HepG2 (cell line): ENCODE data around the gene ZNF175. TPM values are rescaled to one million over a fixed set of nuclear protein-coding genes. Genes with fewer than 3 reads are reported as not detected.

Source experiments
- ARID2 ChIP-seq: sonication (generic); formaldehyde crosslinking; IDR thresholded peaks from 2 replicates; pipeline ENCODE4 v1.8.1; 2022; ENCODE audit warnings: mild to moderate bottlenecking, missing genetic modification reagents, borderline replicate concordance
- ARNTL ChIP-seq: sonication (generic); formaldehyde crosslinking; IDR thresholded peaks from 2 replicates; pipeline ENCODE4 v1.4.0; 2020; ENCODE audit warnings: mild to moderate bottlenecking, missing genetic modification reagents
- CBX1 ChIP-seq: IDR thresholded peaks from one replicate; pipeline ENCODE4 v1.6.1; 2016; ENCODE audit warnings: antibody characterized with exemption, low read depth
- CEBPG ChIP-seq: IDR thresholded peaks from 2 replicates; pipeline ENCODE4 v1.6.1; 2016
- CREM ChIP-seq, 2 experiments: sonication (generic) in 1 of 2; formaldehyde crosslinking in 1 of 2; IDR thresholded peaks; 2 replicates each; pipeline versions ENCODE4 v1.4.0 to v1.6.1; 2016 to 2020; ENCODE audit warnings: antibody characterized with exemption in 1 of 2, mild to moderate bottlenecking in 1 of 2, missing genetic modification reagents in 1 of 2
- HDAC2 ChIP-seq: sonication (generic); formaldehyde crosslinking; IDR thresholded peaks from 2 replicates; pipeline ENCODE4 v1.4.0; 2020; ENCODE audit warnings: missing genetic modification reagents
- HOXA3 ChIP-seq: sonication (generic); formaldehyde crosslinking; IDR thresholded peaks from 2 replicates; pipeline ENCODE4 v1.5.0; 2020; ENCODE audit warnings: missing genetic modification reagents
- HOXA9 ChIP-seq: sonication (generic); formaldehyde crosslinking; IDR thresholded peaks from 2 replicates; pipeline ENCODE4 v1.8.1; 2022; ENCODE audit warnings: missing genetic modification reagents, mild to moderate bottlenecking, moderate library complexity, borderline replicate concordance
- IRF1 ChIP-seq: sonication (generic); formaldehyde crosslinking; IDR thresholded peaks from 2 replicates; pipeline ENCODE4 v1.4.0; 2020; ENCODE audit warnings: low read depth, mild to moderate bottlenecking, missing genetic modification reagents
- MAFG ChIP-seq: sonication (generic); formaldehyde crosslinking; IDR thresholded peaks from 2 replicates; pipeline ENCODE4 v1.5.1; 2020; ENCODE audit warnings: mild to moderate bottlenecking, missing genetic modification reagents
- USF2 ChIP-seq, 2 experiments: sonication (generic) in 1 of 2; formaldehyde crosslinking in 1 of 2; IDR thresholded peaks; 2 replicates each; pipeline versions ENCODE4 v1.5.1 to v1.6.1; 2011 to 2020; ENCODE audit warnings: borderline replicate concordance in 1 of 2, low read depth in 1 of 2, low read length in 1 of 2, mild to moderate bottlenecking in 1 of 2, missing genetic modification reagents in 1 of 2, moderate library complexity in 1 of 2
- ZBTB1 ChIP-seq: sonication (generic); formaldehyde crosslinking; IDR thresholded peaks from 2 replicates; pipeline ENCODE4 v1.4.0; 2020; ENCODE audit warnings: missing genetic modification reagents, borderline replicate concordance
- ZBTB43 ChIP-seq: sonication (generic); formaldehyde crosslinking; conservative IDR thresholded peaks from 2 replicates; pipeline ENCODE4 v1.4.0; 2020; ENCODE audit warnings: missing genetic modification reagents
- ZFP36L1 ChIP-seq: sonication (generic); formaldehyde crosslinking; IDR thresholded peaks from 2 replicates; pipeline ENCODE4 v1.8.0; 2022; ENCODE audit warnings: mild to moderate bottlenecking, missing genetic modification reagents, moderate library complexity
- ZKSCAN1 ChIP-seq: fragments of 150-350 bp; IDR thresholded peaks from 2 replicates; pipeline ENCODE4 v1.6.1; 2014; ENCODE audit warnings: low read length
- ZNF124 ChIP-seq: sonication (generic); formaldehyde crosslinking; IDR thresholded peaks from 2 replicates; pipeline ENCODE4 v1.4.0; 2020; ENCODE audit warnings: missing genetic modification reagents
- ZNF18 ChIP-seq: sonication (generic); formaldehyde crosslinking; IDR thresholded peaks from 2 replicates; pipeline ENCODE4 v1.8.0; 2022; ENCODE audit warnings: mild to moderate bottlenecking, missing genetic modification reagents; ENCODE audit not compliant: insufficient replicate concordance
- ZNF20 ChIP-seq: sonication (generic); formaldehyde crosslinking; IDR thresholded peaks from 2 replicates; pipeline ENCODE4 v1.4.0; 2020; ENCODE audit warnings: mild to moderate bottlenecking, moderate library complexity, missing genetic modification reagents
- ZNF253 ChIP-seq: sonication (generic); formaldehyde crosslinking; IDR thresholded peaks from 2 replicates; pipeline ENCODE4 v1.8.0; 2022; ENCODE audit warnings: mild to moderate bottlenecking, missing genetic modification reagents, borderline replicate concordance
- ZNF333 ChIP-seq: sonication (generic); formaldehyde crosslinking; IDR thresholded peaks from 2 replicates; pipeline ENCODE4 v1.4.0; 2020; ENCODE audit warnings: mild to moderate bottlenecking, missing genetic modification reagents, borderline replicate concordance
- ZNF44 ChIP-seq: sonication (generic); formaldehyde crosslinking; IDR thresholded peaks from 2 replicates; pipeline ENCODE4 v1.5.1; 2020; ENCODE audit warnings: mild to moderate bottlenecking, missing genetic modification reagents
- ZNF510 ChIP-seq: sonication (generic); formaldehyde crosslinking; IDR thresholded peaks from 2 replicates; pipeline ENCODE4 v1.4.0; 2020; ENCODE audit warnings: low read depth, mild to moderate bottlenecking, missing genetic modification reagents
- ZNF761 ChIP-seq: sonication (generic); formaldehyde crosslinking; conservative IDR thresholded peaks from 2 replicates; pipeline ENCODE4 v1.4.0; 2020; ENCODE audit warnings: mild to moderate bottlenecking, missing genetic modification reagents
- ZNF883 ChIP-seq: sonication (generic); formaldehyde crosslinking; IDR thresholded peaks from 2 replicates; pipeline ENCODE4 v1.5.1; 2020; ENCODE audit warnings: mild to moderate bottlenecking, missing genetic modification reagents; ENCODE audit errors: not compliant biosample characterization
- polyA plus RNA-seq, 8 experiments: library from polyadenylated mRNA; depleted of rRNA in 3 of 8; stranded (reverse) in 7 of 8; unstranded in 1 of 8; fragments of >200 nt; fragmentation: Illumina TruSeq in 4 of 8; extraction: Trizol in 4 of 8; gene quantifications; 2 replicates each; pipeline versions ENCODE4 v1.2.1 to v1.2.3, GENCODE V29; 2011 to 2016; ENCODE audit warnings: low read depth in 4 of 8, missing spikeins in 1 of 8, mixed read lengths in 1 of 8; ENCODE audit not compliant: insufficient read depth in 1 of 8
- total RNA-seq, 5 experiments: library from RNA; depleted of rRNA; stranded (reverse); fragments of >200 nt; fragmentation: Illumina TruSeq; extraction: Trizol; gene quantifications; 2 replicates each; pipeline ENCODE4 v1.2.3, GENCODE V29; 2016; ENCODE audit warnings: low read depth in 1 of 5

Gene ZNF175
- total and polyA plus RNA-seq, 2 of the 13 experiments (the other 11 are each of a cell fraction or from before 2014, with no cell fraction given), result 1.2 to 1.5 TPM

- TF ChIP-seq ARID2 (no peak), HDAC2 (CRISPR knock-in tag) (peak; percentile 75; the same call in 1 of the 2 replicates), ZNF44 (CRISPR knock-in tag) (no peak), ZNF510 (CRISPR knock-in tag) (no peak), IRF1 (CRISPR knock-in tag) (no peak), HOXA9 (CRISPR knock-in tag) (peak; percentile 38; the same call in 1 of the 2 replicates), ZBTB43 (CRISPR knock-in tag) (peak; percentile 93), CEBPG (CRISPR knock-in tag) (peak; percentile 23; the same call in 1 of the 2 replicates), ZNF20 (no peak), ZBTB1 (CRISPR knock-in tag) (peak; percentile 61; the same call in 1 of the 2 replicates), ZNF883 (CRISPR knock-in tag) (peak; percentile 64), CBX1 (no peak), ARNTL (CRISPR knock-in tag) (no peak), ZNF253 (CRISPR knock-in tag) (0 out of 2 replicates have a peak, but pooled peaks have one; percentile 56), ZNF333 (CRISPR knock-in tag) (no peak; the same call in 1 of the 2 replicates), ZNF124 (CRISPR knock-in tag) (peak; percentile 87), ZFP36L1 (CRISPR knock-in tag) (no peak), ZNF761 (CRISPR knock-in tag) (no peak), USF2 (IDR thresholded peaks at IDR 0.05; ENCODE audit: low read depth, low read length) (no peak), USF2 (CRISPR knock-in tag; IDR thresholded peaks at IDR 0.05; ENCODE audit: borderline replicate concordance) (no peak), HOXA3 (CRISPR knock-in tag) (peak; percentile 47; the same call in 1 of the 2 replicates), CREM (IDR thresholded peaks at IDR 0.05) (no peak), CREM (CRISPR knock-in tag; IDR thresholded peaks at IDR 0.05) (no peak), ZKSCAN1 (no peak), ZNF18 (CRISPR knock-in tag) (no peak), MAFG (CRISPR knock-in tag) (no peak)
Measured at GRCh38 chr19:51552996-51553725, 17.9 kb upstream of the ZNF175 start (continued).
